Ovary (tissue), 9 donors: ENCODE results near the gene CKS1B. TPM values are rescaled to one million over a fixed set of nuclear protein-coding genes. Genes with fewer than 3 reads are reported as not detected.

ENCODE experiments used
- DNase-seq, 5 donors: peaks; one replicate each; pipeline ENCODE4 v3.0.0-alpha.2; 2019 to 2020
- H3K27ac ChIP-seq, 2 donors: fragments of 200-600 bp; one replicate each; pipeline versions ENCODE4 v1.5.1 to v1.8.0; 2019 to 2022
- H3K27me3 ChIP-seq: fragments of 200-600 bp; one replicate; pipeline ENCODE4 v1.8.0; 2022
- H3K36me3 ChIP-seq: fragments of 200-600 bp; sonication (generic); one replicate; pipeline ENCODE4 v1.5.1; 2019
- H3K4me1 ChIP-seq: one replicate; pipeline ENCODE4 v1.8.1; 2013; ENCODE audit warnings: mild to moderate bottlenecking, moderate library complexity; ENCODE audit not compliant: insufficient read depth
- H3K4me3 ChIP-seq: fragments of 200-600 bp; sonication (generic); one replicate; pipeline ENCODE4 v1.5.1; 2017
- H3K9me3 ChIP-seq, 2 donors: fragments of 200-600 bp in 1 of 2; sonication (generic) in 1 of 2; one replicate each; pipeline versions ENCODE4 v1.5.1 to v1.8.1; 2013 to 2019; ENCODE audit warnings: mild to moderate bottlenecking in 1 of 2, moderate library complexity in 1 of 2
- EP300 ChIP-seq: sonication (generic); formaldehyde crosslinking; IDR thresholded peaks from one replicate; pipeline ENCODE4 v1.6.1; 2017; ENCODE audit warnings: antibody characterized with exemption
- POLR2A ChIP-seq: fragments of 450-650 bp; IDR thresholded peaks from one replicate; pipeline ENCODE4 v1.6.1; 2017; ENCODE audit warnings: antibody characterized with exemption, mild to moderate bottlenecking, moderate library complexity
- WGBS, 3 donors: extraction: QIAGEN DNeasy Blood & Tissue Kit in 1 of 3; methylation state at CpG; one replicate each; pipeline versions ENCODE4 v1.1.5 to v1.1.7; 2013 to 2017; 5-methylcytosine and 5-hydroxymethylcytosine counted together
- intact Hi-C, 4 donors: fragments of 100-400 bp; cut with DNase I; formaldehyde crosslinking; loops; one replicate each; pipeline versions ENCODE4 v1.11.0 to v1.15.1; 2022 to 2023
- polyA plus RNA-seq, 2 donors: library from polyadenylated mRNA; stranded (reverse); fragments of 200-250 nt in 1 of 2; fragments of 350-450 nt in 1 of 2; fragmentation: Illumina TruSeq in 1 of 2; extraction: RNeasy Lipid Tissue Mini Kit (QIAGEN cat#74804) in 1 of 2; gene quantifications; one replicate each; pipeline ENCODE4 v1.2.3, GENCODE V29; 2013 to 2014
- total RNA-seq, 7 donors: library from RNA; depleted of rRNA in 2 of 7; stranded (reverse); fragments of >200 nt in 2 of 7; fragmentation: NEBNext Ultra II Directional in 3 of 7; extraction: Animal tissue kit (Norgen Biotek cat#: 25700) in 3 of 7; gene quantifications; one replicate each; pipeline versions ENCODE4 v1.1.0 to v1.2.4, GENCODE V29; 2016 to 2023
- TF ChIP-seq, protein P1 (sequence below), 3 donors: fragments of 450-650 bp in 2 of 3; fragments of 200-600 bp in 1 of 3; IDR thresholded peaks; one replicate each; pipeline versions ENCODE4 v1.5.1 to v1.8.0; 2016 to 2022; ENCODE audit warnings: antibody characterized with exemption in 3 of 3, mild to moderate bottlenecking in 1 of 3
- donor health status: DM: no; HTN: no; CAD: no; lungs with moderate emphysema.
- donor health status: DM: no; HTN: no; CAD: no.
- donor health status: Bipolar disorder and iron deficiency.
- donor health status: DM: yes; HTN: yes; CAD: no.
- donor health status: DM: no; HTN: no; CAD: no.
- donor health status: DM: yes; HTN: yes; CAD: no.

Gene CKS1B
- total and polyA plus RNA-seq, 9 donors = 12.2 to 55.8 (median 28.0) TPM

DNA sequence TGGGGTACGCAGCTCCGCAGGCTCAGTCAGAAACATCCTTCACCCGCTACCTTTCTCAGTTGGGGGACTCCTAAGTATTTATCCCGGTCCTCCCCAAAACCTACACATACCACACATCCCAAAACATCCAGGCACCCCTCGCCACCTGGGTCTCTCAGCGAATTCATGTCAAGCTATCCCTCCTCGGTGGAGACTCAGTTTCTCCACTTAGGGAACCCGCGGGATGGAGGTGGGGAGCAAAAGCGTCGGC lies 26.9 kb downstream of the CKS1B start:
- 0 to 2% (median 1%) methylated on average over 11 of the region's 11 CpGs for WGBS, 3 donors

DNA sequence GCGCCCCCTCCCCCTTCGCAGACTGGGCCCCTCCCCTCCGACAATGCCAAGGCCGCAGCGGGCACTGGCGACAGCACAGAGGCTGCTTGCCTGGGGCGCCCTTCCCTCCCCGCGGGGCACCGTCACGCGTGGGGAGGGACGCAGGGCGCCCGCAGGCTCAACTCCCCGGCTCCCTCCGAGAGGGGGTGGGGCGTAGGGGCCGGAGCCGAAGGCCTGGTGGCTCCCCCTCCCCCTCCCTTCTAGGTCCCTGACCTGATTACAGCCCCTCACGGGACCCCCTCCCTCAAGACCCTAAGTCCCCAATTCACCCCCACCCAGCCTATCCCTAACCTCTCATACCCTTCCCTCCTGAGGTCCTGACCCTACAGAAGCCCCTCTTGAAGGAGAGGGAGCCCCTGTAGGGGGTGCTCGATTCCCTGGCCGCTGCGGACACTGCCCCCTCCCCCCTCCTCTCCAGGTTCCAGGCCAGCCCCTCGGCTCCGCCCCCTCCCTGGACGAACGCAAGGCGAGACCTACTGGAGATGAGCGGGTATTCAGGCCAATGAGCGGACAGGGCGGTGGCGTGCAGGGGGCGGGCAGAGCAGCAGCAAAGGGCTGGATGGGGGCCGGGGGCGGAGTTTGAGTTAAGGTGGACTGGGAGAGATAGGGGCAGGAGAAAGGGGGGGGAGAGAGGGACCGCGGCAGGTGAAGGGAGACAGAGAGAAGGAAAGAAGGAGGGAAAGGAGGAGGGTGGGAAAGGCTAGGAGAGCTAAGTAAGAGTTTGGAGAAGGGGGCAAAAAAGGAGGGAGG lies 27.4 kb downstream of the CKS1B start:
- TF ChIP-seq EP300 = no peak
- TF ChIP-seq, protein P1, sequence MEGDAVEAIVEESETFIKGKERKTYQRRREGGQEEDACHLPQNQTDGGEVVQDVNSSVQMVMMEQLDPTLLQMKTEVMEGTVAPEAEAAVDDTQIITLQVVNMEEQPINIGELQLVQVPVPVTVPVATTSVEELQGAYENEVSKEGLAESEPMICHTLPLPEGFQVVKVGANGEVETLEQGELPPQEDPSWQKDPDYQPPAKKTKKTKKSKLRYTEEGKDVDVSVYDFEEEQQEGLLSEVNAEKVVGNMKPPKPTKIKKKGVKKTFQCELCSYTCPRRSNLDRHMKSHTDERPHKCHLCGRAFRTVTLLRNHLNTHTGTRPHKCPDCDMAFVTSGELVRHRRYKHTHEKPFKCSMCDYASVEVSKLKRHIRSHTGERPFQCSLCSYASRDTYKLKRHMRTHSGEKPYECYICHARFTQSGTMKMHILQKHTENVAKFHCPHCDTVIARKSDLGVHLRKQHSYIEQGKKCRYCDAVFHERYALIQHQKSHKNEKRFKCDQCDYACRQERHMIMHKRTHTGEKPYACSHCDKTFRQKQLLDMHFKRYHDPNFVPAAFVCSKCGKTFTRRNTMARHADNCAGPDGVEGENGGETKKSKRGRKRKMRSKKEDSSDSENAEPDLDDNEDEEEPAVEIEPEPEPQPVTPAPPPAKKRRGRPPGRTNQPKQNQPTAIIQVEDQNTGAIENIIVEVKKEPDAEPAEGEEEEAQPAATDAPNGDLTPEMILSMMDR (IDR thresholded peaks at IDR 0.05) = peak in 2 of 3 donors; percentile 48 to 58
- TF ChIP-seq POLR2A = peak; percentile 92
- H3K4me3 ChIP-seq = peak overlapping the region; percentile 82
- peaks cover 11% of the 10 kb centered on the region for H3K4me1 ChIP-seq
- intact Hi-C loops = loop anchor here in 3 of 4 donors (2.0 to 5.0 kb wide), 3 partner anchors 27 to 45 kb away; partner anchors contain the start of genes CKS1B (in 1 of the 3), PBXIP1 (in 1 of the 3) and PYGO2 (in 1 of the 3)
- H3K27ac ChIP-seq = peak overlapping the region; percentile 94 to 95
- 1 to 2% (median 1%) methylated on average over 31 to 38 of the region's 38 CpGs for WGBS, 3 donors
- no peaks in the 10 kb centered on the region for H3K27me3 ChIP-seq
- peak; percentile 99 to 100 (median 100) for DNase-seq
- H3K36me3 ChIP-seq = no peaks in the 10 kb centered on the region
- H3K9me3 ChIP-seq = no peaks in the 10 kb centered on the region

More for the DNA sequence above, 26.9 kb downstream of the CKS1B start:
- intact Hi-C loops = loop anchor here in 3 of 4 donors (2.0 to 5.0 kb wide), 3 partner anchors 27 to 44 kb away; partner anchors contain the start of genes CKS1B (in 1 of the 3), PBXIP1 (in 1 of the 3) and PYGO2 (in 1 of the 3)
- Histone ChIP-seq H3K27me3 (no peaks in the 10 kb centered on the region), H3K27ac (peak overlapping the region; percentile 94 to 95), H3K9me3 (no peaks in the 10 kb centered on the region), H3K4me1 (peaks cover 11% of the 10 kb centered on the region), H3K36me3 (no peaks in the 10 kb centered on the region), H3K4me3 (peak overlapping the region; percentile 82)
- no peak for DNase-seq
- TF ChIP-seq EP300 = no peak
- no peak for TF ChIP-seq POLR2A
- TF ChIP-seq, protein P1 (IDR thresholded peaks at IDR 0.05) = no peak

DNA sequence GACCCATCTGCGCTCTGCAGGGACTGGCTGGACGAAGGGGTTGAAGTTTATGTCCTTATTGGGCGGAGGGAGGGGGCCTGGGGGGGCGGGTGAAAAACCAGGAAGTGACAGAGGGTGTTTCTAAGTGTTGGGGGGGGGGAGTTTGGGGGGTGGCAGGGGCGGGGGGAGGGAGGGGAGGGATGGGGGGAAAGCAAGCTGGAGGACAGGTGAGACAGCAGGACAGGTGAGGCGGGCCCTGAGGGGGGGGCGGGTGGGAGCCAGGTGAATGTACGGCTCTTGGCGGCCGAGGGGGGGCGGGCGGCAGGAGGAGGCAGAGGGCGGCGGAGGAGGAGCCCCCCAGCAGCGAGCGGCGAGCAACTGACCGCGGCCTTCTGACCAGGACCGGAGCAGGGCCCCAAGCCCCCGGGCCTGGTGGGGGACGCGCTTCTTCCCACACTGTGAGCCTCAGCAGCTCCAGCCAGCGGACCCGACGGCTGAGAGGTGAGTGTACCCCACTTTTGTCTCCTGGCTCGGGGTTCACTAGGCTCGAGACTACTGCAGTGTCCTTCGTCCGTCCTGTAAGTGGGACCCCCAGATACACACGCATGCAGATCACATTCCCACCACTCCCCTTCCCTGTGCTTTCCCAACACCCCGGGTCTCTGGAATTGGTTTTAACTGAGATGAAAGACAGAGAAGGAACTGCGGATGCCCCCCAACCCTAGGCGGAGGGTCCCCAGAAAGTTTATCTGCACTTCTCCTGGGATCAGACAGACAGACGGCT lies 28.2 kb downstream of the CKS1B start, which contains the start of gene ZBTB7B:
ZBTB7B (plus strand) TSS at position 339 of the 763 bp plus-strand sequence. CDS start 11,859 bp downstream, outside the sequence.
- Histone ChIP-seq H3K27me3 (no peaks in the 10 kb centered on the region), H3K4me3 (peak within 1 kb of the TSS; percentile 82), H3K9me3 (no peaks in the 10 kb centered on the region), H3K4me1 (peaks cover 11% of the 10 kb centered on the region), H3K27ac (peak within 1 kb of the TSS; percentile 94 to 96), H3K36me3 (no peaks in the 10 kb centered on the region)
- TF ChIP-seq POLR2A = peak; percentile 10
- TF ChIP-seq, protein P1 (IDR thresholded peaks at IDR 0.05) = no peak
- intact Hi-C loops = loop anchor here in 2 of 4 donors (5.0 kb wide), 2 partner anchors 40 to 45 kb away; partner anchors contain the start of genes PBXIP1 (in 1 of the 2) and PYGO2 (in 1 of the 2)
- DNase-seq = peak; percentile 56 to 74 (median 66)
- WGBS, 3 donors = 0% methylated on average over 28 to 34 of the region's 35 CpGs

DNA sequence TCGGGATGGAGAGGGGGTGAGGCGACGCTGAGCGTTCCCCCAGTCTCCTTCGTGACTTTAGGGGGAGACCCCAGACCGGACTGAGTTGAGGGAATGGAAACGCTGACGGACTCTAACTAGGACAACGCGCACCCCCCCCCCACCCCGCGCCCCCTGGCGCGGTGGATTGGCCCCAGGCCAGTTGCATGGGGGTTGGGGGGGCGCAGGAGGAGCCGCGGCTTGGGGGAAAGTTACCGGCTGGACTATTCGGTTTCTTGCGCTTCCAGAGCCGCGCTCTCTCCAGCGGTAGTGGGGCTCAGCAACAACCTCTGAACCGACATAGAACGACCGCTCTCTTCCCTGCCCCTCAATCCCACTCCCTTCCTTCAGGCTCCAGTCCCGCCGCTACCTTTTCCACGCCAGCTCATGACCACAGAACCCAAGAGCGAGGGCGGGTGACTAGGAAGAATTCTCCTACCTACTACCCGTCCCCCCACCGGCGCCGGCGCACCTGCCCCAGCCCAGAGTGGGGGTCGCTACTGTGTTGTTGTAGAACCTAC lies 28.8 kb downstream of the CKS1B start:
- Histone ChIP-seq H3K27me3 (no peaks in the 10 kb centered on the region), H3K4me1 (peaks cover 11% of the 10 kb centered on the region), H3K36me3 (no peaks in the 10 kb centered on the region), H3K4me3 (peak overlapping the region; percentile 82), H3K27ac (peak overlapping the region; percentile 90 to 96), H3K9me3 (no peaks in the 10 kb centered on the region)
- TF ChIP-seq POLR2A (no peak), EP300 (no peak)
- TF ChIP-seq, protein P1 (IDR thresholded peaks at IDR 0.05) = no peak
- peak; percentile 56 to 80 (median 69) for DNase-seq
- intact Hi-C loops = loop anchor here in 2 of 4 donors (5.0 kb wide), 2 partner anchors 41 to 46 kb away; partner anchors contain the start of genes PBXIP1 (in 1 of the 2) and PYGO2 (in 1 of the 2)
- WGBS, 3 donors = 0 to 1% (median 0%) methylated on average over 34 to 37 of the region's 37 CpGs
